Activated T-cell treated with anti-CD3 and anti-CD28 coated beads, Interleukin-2, amount 50 U/mL, for 1 hour (primary cell): ENCODE measurements around the gene SAG.
A peak's percentile ranks its signal among the peaks of the same experiment; 100 is the strongest.

ENCODE experiments used
- DNase-seq: peaks from one replicate; pipeline ENCODE4 v3.0.0-alpha.2; 2020

Gene SAG

GRCh38 chr2:233384811-233385488 is 77.3 kb downstream of the SAG start:
- DNase-seq: no peak

- peak; percentile 51 for DNase-seq
Observed at GRCh38 chr2:233385489-233386044, 78.0 kb downstream of the SAG start.

- no peak for DNase-seq
Observed at GRCh38 chr2:233386382-233387041, 78.9 kb downstream of the SAG start.

- DNase-seq: no peak
Observed at GRCh38 chr2:233387225-233387624, 79.6 kb downstream of the SAG start.

- DNase-seq: no peak
Observed at GRCh38 chr2:233387667-233388528, 80.3 kb downstream of the SAG start.

- DNase-seq: no peak
Observed at GRCh38 chr2:233389601-233390125, 82.0 kb downstream of the SAG start.

GRCh38 chr2:233395687-233396086 is 88.1 kb downstream of the SAG start:
- DNase-seq: no peak
